ENCODE data around the gene GPR139.

GPR139 gene

DNA sequence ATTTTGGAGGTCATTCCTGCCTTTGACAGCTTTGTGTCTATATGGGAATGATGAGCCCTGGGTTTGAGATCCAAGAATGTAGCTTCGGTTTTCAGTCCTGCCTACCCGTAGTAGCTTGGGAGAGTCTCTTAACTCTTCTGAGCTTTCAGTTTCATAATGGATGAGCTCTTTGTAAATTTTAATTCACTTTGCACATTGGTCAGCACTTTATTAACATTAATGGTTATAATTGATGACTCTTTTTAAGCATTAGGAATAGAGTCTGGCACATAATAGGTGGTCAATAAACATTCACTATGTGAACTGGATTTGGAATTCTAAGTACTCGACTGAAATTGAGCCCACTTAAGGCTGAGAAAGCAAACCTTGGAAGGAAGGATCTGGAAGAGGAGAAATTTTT, 17.3 kb downstream of the GPR139 start:
- DNase-seq (ENCODE audit: low read depth in 1 of 2, low spot score in 1 of 2), result no peak

GRCh38 chr16:20053336-20053735, 20.4 kb downstream of the GPR139 start:
- no peak for DNase-seq (ENCODE audit: low read depth in 1 of 2, low spot score in 1 of 2)

GRCh38 chr16:20051611-20052010, 22.1 kb downstream of the GPR139 start:
- no peak for DNase-seq (ENCODE audit: low read depth in 1 of 2, low spot score in 1 of 2)

DNA sequence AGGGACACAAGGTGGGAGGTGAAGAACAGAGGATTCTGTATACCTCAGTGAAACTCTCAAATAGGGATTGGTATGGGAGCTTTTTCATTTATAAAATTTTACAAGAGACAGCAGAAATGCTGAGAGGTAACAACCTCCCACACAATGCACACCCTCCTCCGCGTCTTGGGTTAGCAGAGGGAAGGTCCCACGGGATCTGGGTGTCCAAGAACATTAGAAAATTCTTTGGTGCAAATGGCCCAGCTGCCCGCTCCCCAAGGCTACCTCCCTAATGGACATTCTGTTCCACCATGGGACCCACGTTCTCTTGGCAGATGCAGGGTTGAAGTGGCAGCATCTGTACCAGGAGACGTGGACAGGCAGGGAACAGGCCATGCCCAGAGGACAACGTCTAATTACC, 22.5 kb downstream of the GPR139 start:
- no peak for DNase-seq (ENCODE audit: low read depth in 1 of 2, low spot score in 1 of 2)

DNA sequence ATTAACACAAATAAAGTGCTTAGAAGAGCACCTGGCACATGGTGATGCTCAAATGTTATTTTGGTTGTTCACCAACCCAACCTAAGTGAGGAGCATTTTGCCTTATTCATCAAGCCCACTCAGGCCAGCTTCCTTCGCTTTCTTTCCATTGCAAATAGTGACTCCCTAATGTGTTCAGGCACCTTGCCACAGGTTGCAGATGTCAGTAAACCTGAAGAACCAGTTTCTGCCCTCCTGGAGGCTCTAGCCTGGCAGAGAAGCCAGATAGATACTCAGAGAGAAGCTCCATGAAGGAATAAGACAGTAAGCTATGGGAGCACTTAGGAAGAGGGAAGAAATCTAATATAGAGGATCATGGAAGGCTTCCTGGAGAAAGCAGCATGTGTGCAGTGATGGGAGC, 23.9 kb downstream of the GPR139 start:
- no peak for DNase-seq (ENCODE audit: low read depth in 1 of 2, low spot score in 1 of 2)

- DNase-seq (ENCODE audit: low read depth in 1 of 2, low spot score in 1 of 2), result no peak
Measured at GRCh38 chr16:20045886-20046285, 27.8 kb downstream of the GPR139 start.

DNA sequence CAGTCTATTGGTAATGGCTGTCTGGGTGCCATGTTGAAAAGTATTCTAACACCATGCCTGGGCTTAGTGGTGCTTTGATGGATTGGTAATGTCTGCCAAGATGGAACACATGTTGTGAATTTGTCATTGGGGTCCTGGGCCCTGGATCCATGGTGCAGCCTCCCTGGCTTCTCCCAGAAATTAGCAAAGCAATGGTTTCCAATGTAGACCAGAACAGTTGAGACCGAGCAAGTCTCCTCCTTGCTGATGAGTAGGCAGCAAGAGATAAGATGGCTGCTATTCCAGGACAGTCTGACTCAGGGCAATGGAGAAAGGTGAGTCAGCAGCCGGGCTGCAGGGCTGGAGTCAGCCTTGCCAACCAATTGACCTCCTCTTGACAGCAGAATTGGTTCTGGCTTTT, 30.8 kb downstream of the GPR139 start:
- DNase-seq (ENCODE audit: low read depth in 1 of 2, low spot score in 1 of 2), result no peak

DNA sequence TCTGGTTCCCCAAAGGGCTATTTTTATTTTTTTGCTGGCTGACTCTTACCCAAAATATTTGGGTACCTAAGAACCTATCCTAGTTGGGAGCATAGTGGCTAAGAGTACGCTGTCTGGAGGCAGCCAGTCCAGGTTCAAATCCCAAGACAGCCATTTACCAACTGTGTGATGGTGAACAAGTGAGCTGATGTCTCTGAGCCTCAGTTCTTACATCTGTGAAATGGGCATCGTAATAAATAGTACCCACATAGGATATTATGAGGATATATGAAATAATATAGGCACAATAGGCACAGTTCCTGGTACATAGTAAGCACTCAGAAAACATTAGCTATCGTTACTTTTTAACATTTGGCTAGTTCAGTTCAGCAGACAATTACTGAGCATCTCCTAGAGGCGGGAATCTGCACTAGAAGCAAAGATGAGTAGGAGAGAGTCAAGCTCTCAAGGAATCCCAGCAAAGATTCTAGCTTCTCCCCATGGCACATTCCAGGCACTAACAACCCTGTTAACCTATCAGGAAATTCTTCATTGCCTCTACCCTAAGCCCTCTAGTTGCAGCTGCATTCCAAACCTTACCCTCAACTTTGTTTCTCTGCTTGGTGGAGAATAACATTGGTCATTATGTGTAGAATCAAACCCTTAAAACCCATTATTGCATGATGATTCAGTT, 31.6 kb downstream of the GPR139 start:
- no peak for DNase-seq (ENCODE audit: low read depth in 1 of 2, low spot score in 1 of 2)

- no peak for DNase-seq (ENCODE audit: low read depth in 1 of 2, low spot score in 1 of 2)
Measured at GRCh38 chr16:20040011-20040410, 33.7 kb downstream of the GPR139 start.

DNA sequence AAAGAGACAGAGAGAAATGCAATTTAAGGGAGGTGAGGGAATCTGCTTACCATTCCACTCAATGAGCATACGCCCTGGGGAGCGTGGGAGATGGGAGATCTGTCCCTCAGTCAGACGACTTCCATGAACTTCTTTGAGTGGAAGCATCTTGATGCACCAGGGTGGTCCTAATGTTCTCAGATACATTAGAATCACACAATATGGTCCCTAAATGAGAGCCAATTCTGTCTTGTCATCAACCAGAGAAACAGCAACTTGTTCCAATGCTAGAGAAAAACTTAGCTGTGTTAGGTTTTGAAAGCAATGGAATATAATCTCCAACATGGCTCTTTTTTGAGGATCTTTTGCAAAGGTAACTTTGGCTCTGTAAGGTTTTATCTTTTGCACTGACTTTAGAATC, 44.1 kb downstream of the GPR139 start:
- DNase-seq (ENCODE audit: low read depth in 1 of 2, low spot score in 1 of 2), result no peak

- DNase-seq (ENCODE audit: low read depth in 1 of 2, low spot score in 1 of 2), result no peak
Measured at GRCh38 chr16:20026361-20027072, 47.2 kb downstream of the GPR139 start.

- DNase-seq (ENCODE audit: low read depth in 1 of 2, low spot score in 1 of 2), result no peak
Measured at GRCh38 chr16:20023190-20023589, 50.5 kb downstream of the GPR139 start.

DNA sequence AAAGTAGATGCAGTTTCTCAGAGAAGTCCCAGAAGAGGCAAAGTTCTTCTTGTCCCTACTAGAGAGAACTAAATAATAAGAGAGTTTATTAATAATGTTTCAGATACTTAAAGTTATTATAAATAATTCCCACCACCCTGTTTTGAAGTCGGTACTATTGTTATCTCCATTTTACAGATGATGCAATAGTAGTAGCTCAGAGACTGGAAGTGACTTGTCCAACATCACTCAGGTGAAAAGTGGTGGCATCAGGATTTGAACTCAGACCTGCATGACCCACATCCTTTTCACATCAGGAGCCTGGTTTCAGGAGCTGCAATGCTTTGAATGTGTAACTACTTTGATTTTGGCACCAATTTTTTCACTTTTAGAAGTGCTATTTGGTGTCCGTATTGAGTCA, 52.7 kb downstream of the GPR139 start:
- DNase-seq (ENCODE audit: low read depth in 1 of 2, low spot score in 1 of 2), result no peak

DNA sequence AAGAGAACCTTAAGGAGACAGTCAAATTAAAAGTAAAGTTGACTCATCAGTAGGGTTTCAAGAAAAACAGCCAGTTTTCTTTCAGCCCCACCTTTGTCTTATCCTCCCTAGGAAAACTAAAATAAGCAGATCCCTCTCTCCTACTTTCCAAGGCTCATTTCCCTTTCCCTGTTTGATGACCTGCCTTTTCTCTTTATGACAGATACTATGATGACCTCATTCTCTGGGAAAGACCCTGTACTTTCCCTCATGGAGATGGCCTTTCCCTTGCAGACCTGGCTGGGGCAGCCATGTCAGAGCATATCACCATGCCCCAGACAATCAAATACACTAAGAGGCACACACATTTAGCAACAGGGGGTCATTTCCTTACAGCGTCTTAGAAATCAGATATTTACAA, 53.6 kb downstream of the GPR139 start:
- DNase-seq (ENCODE audit: low read depth in 1 of 2, low spot score in 1 of 2), result no peak

- no peak for DNase-seq (ENCODE audit: low read depth in 1 of 2, low spot score in 1 of 2)
Measured at GRCh38 chr16:20016234-20016633, 57.5 kb downstream of the GPR139 start.

DNA sequence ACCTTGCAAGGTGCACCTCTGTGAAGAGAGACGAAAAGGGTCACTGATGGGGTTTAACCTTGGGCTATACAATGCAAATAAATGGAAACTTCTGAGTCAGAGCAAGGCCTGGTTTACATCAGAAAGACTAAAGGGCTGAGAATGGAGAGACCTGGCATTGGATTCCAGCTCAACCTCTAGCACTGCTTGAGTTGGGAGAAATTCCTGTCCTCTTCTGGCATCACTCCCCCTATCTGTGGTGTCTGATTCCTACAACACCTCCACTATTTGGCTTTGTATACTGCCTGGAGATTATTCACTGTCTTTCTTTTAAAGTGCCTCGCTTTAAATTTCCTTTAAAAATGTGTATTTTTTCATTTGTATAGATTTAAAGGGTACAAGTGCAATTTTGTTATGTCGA, 68.8 kb downstream of the GPR139 start:
- DNase-seq (ENCODE audit: low read depth in 1 of 2, low spot score in 1 of 2), result no peak

DNA sequence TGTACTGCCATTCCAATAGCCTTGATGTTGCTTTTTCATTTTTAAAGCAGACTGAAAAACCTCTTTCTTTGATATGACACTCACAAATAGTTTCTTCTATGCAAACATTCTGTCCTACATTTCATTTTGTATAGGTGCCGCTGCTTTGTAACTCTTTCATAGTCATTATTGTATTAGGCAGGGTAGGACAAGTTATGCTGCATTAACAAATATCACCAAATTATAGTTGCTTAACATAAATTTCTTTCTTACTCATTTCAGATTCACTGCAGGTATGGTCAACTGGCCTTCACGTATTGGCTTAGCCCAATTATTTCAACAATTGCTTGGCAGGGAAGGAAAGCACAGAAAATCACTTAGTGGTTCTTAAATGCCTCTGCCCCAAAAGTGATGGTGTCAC, 70.8 kb downstream of the GPR139 start:
- DNase-seq (ENCODE audit: low read depth in 1 of 2, low spot score in 1 of 2), result no peak

DNA sequence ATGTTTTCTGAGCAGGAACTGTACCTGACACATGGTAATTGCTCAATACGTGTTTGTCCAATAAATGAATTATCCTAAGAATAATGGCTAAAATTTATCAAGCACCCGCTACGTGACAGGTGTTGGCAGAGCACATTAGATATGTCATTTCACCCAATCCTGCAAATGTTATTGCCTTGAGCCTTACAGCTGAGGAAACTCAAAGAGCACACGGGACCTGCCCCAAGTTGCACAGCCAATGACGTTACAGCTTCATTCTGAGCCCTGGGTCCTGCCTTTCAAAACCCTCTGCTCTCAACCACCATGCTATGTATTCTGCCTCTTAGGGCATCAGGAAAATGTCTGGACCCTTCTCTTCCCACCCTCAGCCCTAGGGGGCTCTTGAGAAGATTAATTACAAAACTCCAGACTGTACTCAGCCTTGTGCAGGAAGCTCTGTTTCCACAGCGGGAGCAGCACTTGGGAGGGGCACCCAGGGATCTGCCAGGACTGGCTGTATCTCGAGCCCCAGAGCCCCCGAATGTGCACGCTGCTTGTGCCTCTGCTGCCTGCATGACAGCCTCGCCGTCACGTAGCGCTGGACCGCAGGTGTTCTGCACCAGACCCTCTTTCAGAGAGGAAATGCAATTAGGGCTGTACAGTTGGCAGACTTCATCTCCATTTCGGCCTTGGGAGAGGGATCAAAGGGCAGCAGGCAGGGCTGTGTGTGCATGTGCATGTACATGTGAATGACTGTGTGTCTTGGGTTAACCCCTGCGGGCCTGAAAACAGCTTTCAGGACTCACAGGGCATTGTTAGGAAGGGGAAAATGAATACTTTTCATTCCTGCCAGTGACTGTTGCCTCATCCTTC, 71.6 kb downstream of the GPR139 start:
- DNase-seq (ENCODE audit: low read depth in 1 of 2, low spot score in 1 of 2), result no peak

- no peak for DNase-seq (ENCODE audit: low read depth in 1 of 2, low spot score in 1 of 2)
Measured at GRCh38 chr16:19997734-19998133, 76.0 kb downstream of the GPR139 start.

DNA sequence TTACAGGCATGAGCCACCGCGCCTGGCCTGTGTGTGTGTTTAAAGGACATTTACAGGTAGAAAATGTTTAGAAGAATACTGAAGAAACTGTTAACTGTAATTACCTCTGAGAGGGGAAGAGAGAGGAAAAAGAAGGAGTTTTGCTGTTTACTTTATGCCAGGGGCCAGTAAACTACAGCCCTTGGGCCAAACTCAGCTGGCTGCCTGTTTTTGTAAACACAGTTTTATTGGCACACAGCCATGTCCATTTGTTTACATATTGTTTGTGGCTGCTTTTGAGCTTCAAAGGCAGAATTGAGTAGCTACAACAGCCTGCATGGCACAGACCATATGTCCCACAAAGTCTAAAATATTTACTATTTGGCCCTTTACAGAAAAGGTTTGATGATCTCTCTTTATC, 76.4 kb downstream of the GPR139 start:
- DNase-seq (ENCODE audit: low read depth in 1 of 2, low spot score in 1 of 2), result no peak

GRCh38 chr16:19994466-19995170, 79.1 kb downstream of the GPR139 start:
- no peak for DNase-seq (ENCODE audit: low read depth in 1 of 2, low spot score in 1 of 2)

- no peak for DNase-seq (ENCODE audit: low read depth in 1 of 2, low spot score in 1 of 2)
Measured at GRCh38 chr16:19991614-19992013, 82.1 kb downstream of the GPR139 start.
